KOPT-K1 (cell line): ENCODE results near the gene TSN.
"Not testable (repeated sequence)": the region's sequence is repeated elsewhere in the genome, so short reads cannot be mapped to it uniquely, and the experiment has no call there.

ENCODE experiments used
- H3K27ac ChIP-seq: fragments of 200-600 bp; sonication (generic); 2 replicates; pipeline ENCODE4 v1.5.1; 2016; ENCODE audit warnings: antibody characterized with exemption, mild to moderate bottlenecking, low read depth, low read length; ENCODE audit not compliant: poor library complexity, severe bottlenecking
- H3K36me3 ChIP-seq: fragments of 200-600 bp; sonication (generic); 2 replicates; pipeline ENCODE4 v1.5.1; 2017; ENCODE audit warnings: antibody characterized with exemption, mild to moderate bottlenecking, low read length, moderate library complexity; ENCODE audit not compliant: insufficient read depth
- H3K9me3 ChIP-seq: fragments of 200-600 bp; sonication (generic); 2 replicates; pipeline ENCODE4 v1.5.1; 2017; ENCODE audit warnings: antibody characterized with exemption, low read length, mild to moderate bottlenecking; ENCODE audit not compliant: insufficient read depth, poor library complexity, severe bottlenecking

The TSN gene

DNA sequence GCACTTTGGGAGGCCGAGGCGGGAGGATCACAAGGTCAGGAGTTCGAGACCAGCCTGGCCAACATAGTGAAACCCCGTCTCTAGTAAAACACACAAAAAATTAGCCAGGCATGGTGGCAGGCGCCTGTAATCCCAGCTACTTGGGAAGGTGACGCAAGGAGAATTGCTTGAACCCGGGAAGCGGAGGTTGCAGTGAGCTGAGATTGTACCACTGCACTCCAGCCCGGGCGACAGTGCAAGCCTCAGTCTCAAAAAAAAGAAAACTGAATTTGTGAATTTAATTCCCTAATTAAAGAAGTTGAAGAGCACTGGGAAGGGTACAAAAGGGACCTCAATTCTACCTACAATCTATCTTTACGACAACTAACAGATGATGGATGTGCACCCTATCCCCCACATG is 20.9 kb upstream of the TSN start:
- not testable (repeated sequence) for H3K27ac ChIP-seq, H3K9me3 ChIP-seq
- H3K36me3 ChIP-seq, result peaks cover 59% of the 10 kb centered on the region

DNA sequence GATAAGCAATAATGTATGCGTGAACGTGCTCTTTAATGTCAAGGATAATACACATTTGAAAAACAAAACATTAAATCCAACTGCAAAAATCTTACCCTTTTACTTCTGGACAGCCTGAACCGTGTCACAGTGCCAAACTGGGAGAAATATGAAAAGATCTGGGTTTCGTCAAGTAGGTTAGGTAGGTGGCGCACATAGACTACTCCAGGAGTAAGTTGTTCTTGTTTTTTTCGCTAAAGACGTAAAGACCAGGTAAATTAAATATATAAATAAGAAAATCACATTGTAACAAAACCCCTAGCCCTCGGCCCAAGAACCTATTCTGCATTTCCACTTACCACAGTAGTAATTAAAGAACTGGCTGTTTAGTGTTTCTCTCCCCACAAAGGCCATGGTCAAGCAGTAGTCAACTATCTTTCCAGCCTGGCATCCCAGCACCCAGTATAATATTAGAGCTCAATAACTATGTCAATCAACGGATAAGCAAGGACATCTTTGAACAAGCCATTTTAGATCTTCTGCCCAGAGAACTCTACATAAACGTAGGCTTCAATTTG is 19.9 kb upstream of the TSN start:
- Histone ChIP-seq H3K9me3 (no peaks in the 10 kb centered on the region), H3K27ac (peak overlapping the region; percentile 87), H3K36me3 (peaks cover 48% of the 10 kb centered on the region)

- H3K36me3 ChIP-seq, result peaks cover 43% of the 10 kb centered on the region
- peak overlapping the region; percentile 87 for H3K27ac ChIP-seq
- no peaks in the 10 kb centered on the region for H3K9me3 ChIP-seq
Observed at GRCh38 chr2:121736140-121736461, 19.4 kb upstream of the TSN start.

GRCh38 chr2:121736462-121737336 is 18.8 kb upstream of the TSN start, which contains the start of gene NIFK:
Gene NIFK, minus strand, starts transcription at chr2:121736875. Its CDS starts 25 bp downstream, at chr2:121736850.
- Histone ChIP-seq H3K36me3 (peaks cover 37% of the 10 kb centered on the region), H3K9me3 (no peaks in the 10 kb centered on the region), H3K27ac (peak within 1 kb of the TSS; percentile 87)

- Histone ChIP-seq H3K27ac (no peak overlapping the region), H3K9me3 (no peaks in the 10 kb centered on the region), H3K36me3 (no peaks in the 10 kb centered on the region)
Observed at GRCh38 chr2:121740973-121741372, 14.5 kb upstream of the TSN start.

- no peaks in the 10 kb centered on the region for H3K9me3 ChIP-seq
- H3K36me3 ChIP-seq, result no peaks in the 10 kb centered on the region
- H3K27ac ChIP-seq, result no peak overlapping the region
Observed at GRCh38 chr2:121741450-121741849, 14.0 kb upstream of the TSN start.

GRCh38 chr2:121746071-121746578 is 9.3 kb upstream of the TSN start:
- Histone ChIP-seq H3K9me3 (no peaks in the 10 kb centered on the region), H3K27ac (no peak overlapping the region)

DNA sequence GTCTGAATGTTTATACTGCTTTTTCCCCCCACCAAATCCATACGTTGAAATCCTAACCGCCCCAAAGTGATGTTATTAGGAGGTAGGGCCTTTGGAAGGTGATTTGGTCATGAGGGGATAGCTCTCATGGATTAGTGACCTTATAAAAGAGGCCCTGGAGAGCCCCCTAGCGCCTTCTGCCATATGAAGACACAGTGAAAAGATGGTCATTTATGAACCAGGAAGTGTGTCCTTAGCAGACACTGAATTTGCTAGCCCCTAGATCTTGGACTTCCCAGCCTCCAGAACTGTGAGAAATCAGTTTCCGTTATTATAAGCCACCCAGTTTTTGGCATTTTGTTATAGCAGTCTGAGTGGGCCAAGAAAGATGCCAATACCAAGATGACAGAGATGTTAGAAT is 7.2 kb upstream of the TSN start:
- Histone ChIP-seq H3K36me3 (no peaks in the 10 kb centered on the region), H3K9me3 (no peaks in the 10 kb centered on the region), H3K27ac (no peak overlapping the region)

More at GRCh38 chr2:121746071-121746578, 9.3 kb upstream of the TSN start:
- H3K36me3 ChIP-seq, result no peaks in the 10 kb centered on the region

DNA sequence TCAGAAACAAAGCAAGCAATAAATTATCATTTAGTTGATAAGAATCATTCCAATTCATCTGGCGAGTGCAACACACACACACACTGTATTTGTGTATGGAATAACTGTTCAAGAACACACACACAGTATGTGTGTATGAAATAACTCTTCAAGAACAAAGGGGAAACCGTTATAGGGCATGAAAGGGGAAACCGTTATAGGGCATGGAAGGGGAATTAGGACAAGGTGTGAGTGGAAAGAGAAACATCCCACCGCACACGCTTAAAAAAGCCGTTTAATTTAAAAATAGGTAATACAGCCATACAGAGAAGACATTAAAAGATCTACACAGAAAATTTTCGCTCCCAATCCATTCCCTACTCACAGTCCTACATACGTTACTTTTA is 607 bp upstream of the TSN start:
- H3K9me3 ChIP-seq, result no peaks in the 10 kb centered on the region
- H3K36me3 ChIP-seq, result peaks cover 24% of the 10 kb centered on the region
- peak overlapping the region; percentile 75 for H3K27ac ChIP-seq

DNA sequence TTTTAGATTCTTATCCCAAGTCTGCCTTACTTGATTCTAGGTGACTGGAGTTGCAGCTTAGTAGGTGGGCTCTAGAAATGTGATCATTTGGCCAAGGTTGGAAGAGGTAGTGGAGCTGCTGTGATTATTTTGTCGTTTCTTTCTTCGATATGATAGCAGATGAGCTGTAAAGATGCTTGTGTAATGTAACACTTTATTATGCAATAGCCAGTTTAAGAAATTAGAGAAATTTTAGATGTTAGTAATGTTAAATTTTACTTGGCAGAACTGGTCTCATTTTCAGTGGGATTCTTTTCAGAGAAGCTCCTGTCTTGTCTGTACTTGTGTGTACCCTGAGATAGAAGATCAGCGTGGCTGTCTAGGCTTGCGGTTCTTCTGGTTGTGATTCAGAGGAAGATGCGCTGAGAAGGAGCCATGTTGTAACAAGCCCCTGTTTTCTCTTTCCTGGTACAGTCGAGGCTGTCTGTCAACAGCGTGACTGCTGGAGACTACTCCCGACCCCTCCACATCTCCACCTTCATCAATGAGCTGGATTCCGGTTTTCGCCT is 9.3 kb downstream of the TSN start:
- H3K36me3 ChIP-seq, result peaks cover 100% of the 10 kb centered on the region
- no peaks in the 10 kb centered on the region for H3K9me3 ChIP-seq
- no peak overlapping the region for H3K27ac ChIP-seq

- Histone ChIP-seq H3K36me3 (peaks cover 89% of the 10 kb centered on the region), H3K27ac (no peak overlapping the region), H3K9me3 (no peaks in the 10 kb centered on the region)
Observed at GRCh38 chr2:121766624-121767023, 11.2 kb downstream of the TSN start.

GRCh38 chr2:121768143-121768755 is 12.8 kb downstream of the TSN start:
- Histone ChIP-seq H3K9me3 (no peaks in the 10 kb centered on the region), H3K36me3 (peaks cover 73% of the 10 kb centered on the region), H3K27ac (no peak overlapping the region)

- no peak overlapping the region for H3K27ac ChIP-seq
- H3K36me3 ChIP-seq, result peaks cover 34% of the 10 kb centered on the region
- H3K9me3 ChIP-seq, result no peaks in the 10 kb centered on the region
Observed at GRCh38 chr2:121771976-121772742, 16.7 kb downstream of the TSN start.

DNA sequence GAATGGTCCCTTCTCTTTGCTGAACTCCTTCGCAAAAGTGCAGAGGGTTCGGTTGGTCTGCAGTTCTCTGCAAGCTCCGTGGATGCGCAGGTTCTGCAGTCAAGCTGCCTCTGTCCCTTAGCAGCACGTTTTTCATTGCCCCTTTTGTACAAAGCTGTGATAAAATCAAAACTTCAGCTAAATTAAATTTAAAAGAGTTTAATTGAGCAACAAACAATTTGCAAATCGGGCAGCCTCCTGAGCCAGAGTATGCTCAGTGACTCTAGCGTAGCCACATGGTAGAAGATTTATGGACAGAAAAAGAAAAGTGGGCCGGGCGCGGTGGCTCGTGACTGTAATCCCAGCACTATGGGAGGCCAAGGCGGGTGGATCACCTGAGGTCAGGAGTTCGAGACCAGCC is 18.8 kb downstream of the TSN start:
- peaks cover 13% of the 10 kb centered on the region for H3K36me3 ChIP-seq
- H3K9me3 ChIP-seq, result no peaks in the 10 kb centered on the region
- no peak overlapping the region for H3K27ac ChIP-seq

DNA sequence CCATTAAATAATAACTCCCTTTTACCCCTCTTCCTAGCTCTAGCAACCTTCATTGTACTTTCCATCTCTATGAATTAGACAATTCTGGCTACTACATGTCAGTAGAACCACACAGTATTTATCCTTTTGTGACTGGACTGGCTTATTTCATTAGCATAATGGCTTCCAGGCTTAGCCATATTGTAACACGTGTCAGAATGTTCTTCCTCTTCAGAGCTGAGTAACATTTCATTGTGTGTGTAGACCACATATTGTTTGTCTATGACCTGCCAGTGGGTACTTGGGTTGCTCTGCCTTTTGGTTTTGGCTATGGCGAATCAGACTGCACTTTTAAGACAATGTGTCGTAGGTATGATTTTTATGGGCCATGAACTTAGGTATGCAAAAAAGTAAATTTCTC is 20.9 kb downstream of the TSN start:
- H3K36me3 ChIP-seq, result no peaks in the 10 kb centered on the region
- H3K27ac ChIP-seq, result no peak overlapping the region
- no peaks in the 10 kb centered on the region for H3K9me3 ChIP-seq
